Testis (tissue), 3 donors: ENCODE data around the gene SIX5. TPM values are rescaled to one million over a fixed set of nuclear protein-coding genes. Genes with fewer than 3 reads are reported as not detected.
"Not testable (repeated sequence)": the region's sequence is repeated elsewhere in the genome, so short reads cannot be mapped to it uniquely, and the experiment has no call there.

Source experiments
- DNase-seq: peaks from one replicate; pipeline ENCODE4 v3.0.0-alpha.2; 2019
- H3K27ac ChIP-seq, 2 donors: fragments of 200-600 bp; sonication (generic); one replicate each; pipeline ENCODE4 v1.5.1; 2019
- H3K27me3 ChIP-seq: fragments of 200-600 bp; sonication (generic); one replicate; pipeline ENCODE4 v1.5.1; 2019
- H3K36me3 ChIP-seq: fragments of 200-600 bp; sonication (generic); one replicate; pipeline ENCODE4 v1.5.1; 2017; ENCODE audit warnings: low read depth; ENCODE audit errors: missing control alignments
- H3K4me1 ChIP-seq: fragments of 200-600 bp; sonication (generic); one replicate; pipeline ENCODE4 v1.5.1; 2019
- H3K4me3 ChIP-seq, 2 donors: fragments of 200-600 bp; sonication (generic); one replicate each; pipeline ENCODE4 v1.5.1; 2017 to 2019
- H3K9me3 ChIP-seq: fragments of 200-600 bp; sonication (generic); one replicate; pipeline ENCODE4 v1.5.1; 2017
- POLR2A ChIP-seq: fragments of 450-650 bp; IDR thresholded peaks from one replicate; pipeline ENCODE4 v1.6.1; 2017; ENCODE audit warnings: antibody characterized with exemption, mild to moderate bottlenecking, moderate library complexity
- WGBS, 2 donors: methylation state at CpG; one replicate each; pipeline ENCODE4 v1.1.5; 2018; 5-methylcytosine and 5-hydroxymethylcytosine counted together
- intact Hi-C: fragments of 100-400 bp; cut with DNase I; formaldehyde crosslinking; loops from one replicate; pipeline ENCODE4 v1.15.1; 2023; ENCODE audit warnings: low total_unique reads
- polyA plus RNA-seq: library from polyadenylated mRNA; stranded (reverse); fragments of 350-450 nt; fragmentation: Illumina TruSeq; extraction: RNeasy Lipid Tissue Mini Kit (QIAGEN cat#74804); gene quantifications from one replicate; pipeline ENCODE4 v1.2.3, GENCODE V29; 2014; ENCODE audit warnings: low read depth, low replicate concordance; ENCODE audit not compliant: insufficient read depth
- total RNA-seq, 2 donors: library from RNA; depleted of rRNA; stranded (reverse); fragments of >200 nt; gene quantifications; one replicate each; pipeline ENCODE4 v1.2.3, GENCODE V29; 2016
- TF ChIP-seq, protein P1 (sequence below), 3 experiments: fragments of 450-650 bp in 2 of 3; fragments of 200-600 bp in 1 of 3; sonication (generic) in 1 of 3; IDR thresholded peaks; one replicate each; pipeline ENCODE4 v1.5.1; 2016 to 2019; ENCODE audit warnings: antibody characterized with exemption in 3 of 3, mild to moderate bottlenecking in 2 of 3, moderate library complexity in 1 of 3

Gene SIX5
- total and polyA plus RNA-seq, 3 donors from 2014 or later, result 12.9 to 19.4 (median 16.1) TPM

DNA sequence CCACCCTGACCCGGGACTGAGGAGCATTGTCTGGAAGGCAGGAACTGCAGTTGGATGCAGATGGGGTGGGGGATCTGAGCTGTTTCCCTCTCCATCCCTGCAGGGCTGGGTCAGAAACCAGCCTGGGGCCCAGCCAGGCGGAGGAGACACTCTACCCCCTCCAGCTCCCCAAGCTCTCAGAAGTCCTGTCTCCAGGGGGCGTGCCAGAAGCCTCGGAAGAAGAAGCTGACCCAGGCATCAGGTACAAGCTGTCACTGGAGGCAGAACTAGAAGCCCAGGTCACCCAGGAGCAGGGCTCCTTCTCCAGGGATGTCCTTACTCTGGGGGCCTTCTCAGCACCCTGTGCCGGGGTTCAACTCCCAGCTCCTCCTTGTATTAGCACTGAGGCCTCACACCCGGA lies 15.5 kb downstream of the SIX5 start:
- Histone ChIP-seq H3K36me3 (no peaks in the 10 kb centered on the region), H3K4me3 (no peak overlapping the region), H3K4me1 (no peaks in the 10 kb centered on the region), H3K9me3 (no peaks in the 10 kb centered on the region), H3K27ac (no peak overlapping the region), H3K27me3 (no peaks in the 10 kb centered on the region)
- no peak for TF ChIP-seq POLR2A
- TF ChIP-seq, protein P1, sequence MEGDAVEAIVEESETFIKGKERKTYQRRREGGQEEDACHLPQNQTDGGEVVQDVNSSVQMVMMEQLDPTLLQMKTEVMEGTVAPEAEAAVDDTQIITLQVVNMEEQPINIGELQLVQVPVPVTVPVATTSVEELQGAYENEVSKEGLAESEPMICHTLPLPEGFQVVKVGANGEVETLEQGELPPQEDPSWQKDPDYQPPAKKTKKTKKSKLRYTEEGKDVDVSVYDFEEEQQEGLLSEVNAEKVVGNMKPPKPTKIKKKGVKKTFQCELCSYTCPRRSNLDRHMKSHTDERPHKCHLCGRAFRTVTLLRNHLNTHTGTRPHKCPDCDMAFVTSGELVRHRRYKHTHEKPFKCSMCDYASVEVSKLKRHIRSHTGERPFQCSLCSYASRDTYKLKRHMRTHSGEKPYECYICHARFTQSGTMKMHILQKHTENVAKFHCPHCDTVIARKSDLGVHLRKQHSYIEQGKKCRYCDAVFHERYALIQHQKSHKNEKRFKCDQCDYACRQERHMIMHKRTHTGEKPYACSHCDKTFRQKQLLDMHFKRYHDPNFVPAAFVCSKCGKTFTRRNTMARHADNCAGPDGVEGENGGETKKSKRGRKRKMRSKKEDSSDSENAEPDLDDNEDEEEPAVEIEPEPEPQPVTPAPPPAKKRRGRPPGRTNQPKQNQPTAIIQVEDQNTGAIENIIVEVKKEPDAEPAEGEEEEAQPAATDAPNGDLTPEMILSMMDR (IDR thresholded peaks at IDR 0.05), result no peak
- intact Hi-C loops, result no loop called here
- 66 to 81% methylated on average over 5 to 6 of the region's 6 CpGs for WGBS, 2 donors
- DNase-seq, result no peak

DNA sequence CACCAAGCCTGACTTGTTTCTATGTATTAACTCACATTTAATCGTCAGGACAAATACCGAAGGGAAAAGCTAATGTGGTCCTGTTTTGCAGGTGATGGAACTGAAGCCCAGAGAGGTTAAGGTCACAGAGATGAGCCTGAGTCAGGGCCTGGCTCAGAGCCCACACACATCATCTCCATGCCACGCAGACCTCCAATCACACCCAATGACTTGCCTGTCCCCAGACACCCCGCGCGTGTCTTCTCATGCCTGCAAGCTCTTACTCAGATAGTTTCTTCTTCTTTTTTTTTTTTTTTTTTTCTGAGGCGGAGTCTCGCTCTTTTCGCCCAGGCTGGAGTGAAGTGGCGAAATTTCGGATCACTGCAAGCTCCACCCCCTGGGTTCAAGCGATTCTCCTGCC lies 16.4 kb downstream of the SIX5 start:
- no peaks in the 10 kb centered on the region for H3K27me3 ChIP-seq
- H3K9me3 ChIP-seq, result no peaks in the 10 kb centered on the region
- no peaks in the 10 kb centered on the region for H3K4me1 ChIP-seq
- H3K36me3 ChIP-seq, result no peaks in the 10 kb centered on the region
- TF ChIP-seq POLR2A, result no peak
- TF ChIP-seq, protein P1 (IDR thresholded peaks at IDR 0.05), result no peak
- H3K27ac ChIP-seq, result no peak overlapping the region
- H3K4me3 ChIP-seq, result no peak overlapping the region
- DNase-seq, result no peak
- intact Hi-C loops, result no loop called here
- WGBS, 2 donors, result 93 to 94% methylated on average over 12 of the region's 12 CpGs

DNA sequence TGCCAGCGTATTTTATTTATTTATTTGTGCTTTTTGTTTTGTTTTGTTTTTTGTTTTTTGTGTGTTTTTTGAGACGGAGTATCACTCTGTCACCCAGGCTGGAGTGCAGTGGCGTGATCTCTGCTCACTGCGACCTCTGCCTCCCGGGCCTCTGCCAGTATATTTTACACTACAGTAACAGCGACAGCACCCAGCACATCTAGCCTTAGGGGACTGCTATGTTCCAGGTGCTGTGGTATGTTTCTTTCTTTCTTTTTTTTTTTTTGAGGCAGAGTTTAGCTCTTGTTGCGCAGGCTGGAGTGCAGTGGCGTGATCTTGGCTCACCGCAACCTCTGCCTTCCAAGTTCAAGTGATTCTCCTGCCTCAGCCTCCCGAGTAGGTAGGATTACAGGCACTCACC lies 17.6 kb downstream of the SIX5 start:
- intact Hi-C loops, H3K4me3 ChIP-seq, H3K9me3 ChIP-seq, H3K27ac ChIP-seq, H3K27me3 ChIP-seq, H3K4me1 ChIP-seq, H3K36me3 ChIP-seq, DNase-seq: not testable (repeated sequence)
- WGBS, 2 donors, result 90 to 94% methylated on average over 10 of the region's 10 CpGs

DNA sequence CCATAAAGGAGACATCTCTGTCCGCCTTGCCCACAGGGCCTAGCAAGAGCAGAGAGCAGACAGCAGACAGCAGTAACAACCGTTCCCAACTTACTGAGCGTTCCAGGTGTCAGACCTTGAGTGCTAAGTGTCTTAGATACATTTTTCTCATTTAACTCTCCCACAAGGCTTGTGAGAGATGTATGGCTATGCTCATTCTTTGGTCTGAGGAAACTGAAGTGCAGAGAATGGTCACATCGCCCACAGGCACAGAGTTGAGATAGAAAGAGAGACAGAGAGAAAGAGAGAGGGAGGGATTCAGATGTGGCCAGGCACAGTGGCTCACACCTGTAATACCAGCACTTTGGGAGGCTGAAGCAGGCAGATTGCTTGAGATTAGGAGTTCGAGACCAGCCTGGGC lies 21.5 kb downstream of the SIX5 start:
- 77 to 82% methylated on average over 5 of the region's 5 CpGs for WGBS, 2 donors
- TF ChIP-seq, protein P1 (IDR thresholded peaks at IDR 0.05), result no peak
- no peak for TF ChIP-seq POLR2A
- Histone ChIP-seq H3K4me1 (no peaks in the 10 kb centered on the region), H3K27ac (no peak overlapping the region), H3K4me3 (no peak overlapping the region), H3K36me3 (no peaks in the 10 kb centered on the region), H3K27me3 (no peaks in the 10 kb centered on the region), H3K9me3 (no peaks in the 10 kb centered on the region)
- DNase-seq, result no peak
- intact Hi-C loops, result no loop called here

DNA sequence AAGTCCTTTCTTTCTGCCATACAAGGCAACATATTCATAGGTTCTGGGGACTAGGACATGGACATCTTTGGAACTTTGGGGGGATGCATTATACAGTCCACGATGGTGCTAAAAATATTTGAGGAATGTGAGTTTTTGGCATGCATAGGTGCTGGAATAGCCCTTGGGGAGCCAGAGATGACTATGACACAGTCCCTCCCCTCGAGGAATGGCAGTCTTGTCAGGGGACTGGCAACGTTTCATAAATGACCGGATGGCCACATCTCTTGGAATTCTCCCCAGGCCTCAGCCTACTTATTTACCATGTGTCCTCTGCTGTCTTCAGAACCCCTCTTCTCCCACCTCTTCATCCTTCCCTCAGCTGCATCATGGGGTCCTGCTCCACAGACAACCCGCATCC lies 22.2 kb downstream of the SIX5 start:
- intact Hi-C loops, result no loop called here
- H3K27me3 ChIP-seq, result no peaks in the 10 kb centered on the region
- TF ChIP-seq POLR2A, result no peak
- TF ChIP-seq, protein P1 (IDR thresholded peaks at IDR 0.05), result no peak

More for the DNA sequence above, 22.2 kb downstream of the SIX5 start:
- Histone ChIP-seq H3K36me3 (no peaks in the 10 kb centered on the region), H3K4me3 (no peak overlapping the region), H3K9me3 (no peaks in the 10 kb centered on the region), H3K27ac (no peak overlapping the region), H3K4me1 (no peaks in the 10 kb centered on the region)
- no peak for DNase-seq
- 78 to 86% methylated on average over 5 of the region's 5 CpGs for WGBS, 2 donors
